ENCODE data around the gene DTNA. TPM values are rescaled to one million over a fixed set of nuclear protein-coding genes. Genes with fewer than 3 reads are reported as not detected.

The DTNA gene
- total RNA-seq, 1 donor from 2014 or later, result 21.8 TPM

DNA sequence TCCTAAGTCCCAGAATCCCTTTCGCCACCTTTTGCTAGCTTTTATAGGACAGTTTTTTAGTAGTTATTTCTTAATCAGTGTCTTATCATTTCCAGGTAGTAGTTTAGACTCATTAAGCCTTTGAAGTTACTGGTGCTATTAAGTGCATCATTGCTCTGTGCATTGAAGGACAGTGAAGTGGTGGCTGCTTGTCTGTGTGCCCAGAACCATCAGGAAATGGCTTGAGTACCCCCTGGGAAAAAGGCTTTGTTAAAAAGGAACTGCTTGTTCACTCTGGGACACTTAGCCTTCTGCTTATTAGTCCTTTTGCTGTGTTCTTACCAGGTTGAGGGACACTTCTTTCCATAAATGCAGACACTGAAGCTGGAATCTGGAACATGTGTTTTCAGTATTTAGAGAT lies 30.0 kb downstream of the DTNA start:
- no peak for TF ChIP-seq CTCF (IDR thresholded peaks at IDR 0.05)
- intact Hi-C loops (cut with DNase I), result no loop called here
- Histone ChIP-seq H3K27me3 (no peaks in the 10 kb centered on the region), H3K27ac (no peak overlapping the region), H3K9me3 (no peaks in the 10 kb centered on the region), H3K4me1 (no peaks in the 10 kb centered on the region), H3K4me3 (no peak overlapping the region), H3K36me3 (no peaks in the 10 kb centered on the region)
- DNase-seq (no peak), ATAC-seq (no peak)

- Histone ChIP-seq H3K4me3 (no peak overlapping the region), H3K27ac (no peak overlapping the region), H3K36me3 (no peaks in the 10 kb centered on the region), H3K9me3 (no peaks in the 10 kb centered on the region), H3K4me1 (no peaks in the 10 kb centered on the region), H3K27me3 (no peaks in the 10 kb centered on the region)
- intact Hi-C loops (cut with DNase I), result no loop called here
- no peak for ATAC-seq
- no peak for DNase-seq
- TF ChIP-seq CTCF (IDR thresholded peaks at IDR 0.05), result no peak
These were observed 30.6 kb downstream of the DTNA start for GRCh38 chr18:34740724-34741123.

- TF ChIP-seq CTCF (IDR thresholded peaks at IDR 0.05), result no peak
- Histone ChIP-seq H3K4me3 (no peak overlapping the region), H3K4me1 (no peaks in the 10 kb centered on the region), H3K27ac (no peak overlapping the region), H3K27me3 (no peaks in the 10 kb centered on the region), H3K9me3 (no peaks in the 10 kb centered on the region), H3K36me3 (no peaks in the 10 kb centered on the region)
- intact Hi-C loops (cut with DNase I), result no loop called here
- DNase-seq (no peak), ATAC-seq (no peak)
These were observed 31.3 kb downstream of the DTNA start for GRCh38 chr18:34741401-34741800.

DNA sequence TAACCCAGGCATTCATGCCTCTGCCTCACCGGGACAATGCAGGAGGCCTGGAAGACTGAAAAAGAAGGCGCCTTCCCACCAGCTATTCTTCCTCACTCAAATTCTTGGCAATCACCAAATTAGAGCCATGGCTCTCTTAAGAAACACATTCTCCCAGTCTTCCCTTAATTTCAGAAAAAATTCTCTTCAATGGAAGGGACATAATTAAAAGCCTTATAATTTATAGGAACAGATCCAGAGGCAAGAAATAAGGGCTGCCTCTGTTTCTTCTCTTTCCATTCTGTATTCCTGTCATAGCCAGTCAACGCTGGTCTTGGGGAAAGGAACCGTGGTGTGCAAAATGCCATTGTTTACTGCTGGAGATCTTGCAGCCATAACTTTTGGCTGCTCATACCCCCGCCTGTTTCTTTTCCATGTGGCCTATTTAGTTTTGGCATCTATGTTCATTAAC lies 32.8 kb downstream of the DTNA start:
- H3K27me3 ChIP-seq, result no peaks in the 10 kb centered on the region
- DNase-seq (no peak), ATAC-seq (no peak)
- no peak for TF ChIP-seq CTCF (IDR thresholded peaks at IDR 0.05)
- H3K9me3 ChIP-seq, result no peaks in the 10 kb centered on the region
- H3K4me3 ChIP-seq, result no peak overlapping the region
- intact Hi-C loops (cut with DNase I), result no loop called here
- no peak overlapping the region for H3K27ac ChIP-seq
- no peaks in the 10 kb centered on the region for H3K4me1 ChIP-seq
- no peaks in the 10 kb centered on the region for H3K36me3 ChIP-seq

DNA sequence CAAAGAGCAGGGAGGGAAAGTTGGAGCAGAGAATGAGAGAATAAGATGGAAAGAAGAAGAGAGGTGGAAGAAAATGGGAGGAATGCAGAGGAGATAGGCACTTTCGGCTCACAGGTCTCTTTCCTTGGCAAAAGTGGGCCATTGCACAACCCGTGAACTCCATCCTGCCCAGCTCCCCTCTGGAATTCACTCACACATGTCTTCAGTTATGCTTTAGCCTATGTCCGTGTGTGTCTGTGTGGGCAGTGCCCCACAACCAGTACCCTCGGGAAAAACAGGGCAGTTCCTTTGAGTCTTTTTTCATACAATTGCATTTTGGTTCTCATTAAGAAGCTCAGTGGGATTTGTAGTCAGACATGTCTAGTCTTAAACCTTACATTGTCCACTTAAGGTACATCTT lies 34.5 kb downstream of the DTNA start:
- no peak for DNase-seq
- no peak for TF ChIP-seq CTCF (IDR thresholded peaks at IDR 0.05)
- no peak overlapping the region for H3K4me3 ChIP-seq
- no peak overlapping the region for H3K27ac ChIP-seq
- H3K4me1 ChIP-seq, result no peaks in the 10 kb centered on the region
- no peak for ATAC-seq
- no peaks in the 10 kb centered on the region for H3K9me3 ChIP-seq
- H3K36me3 ChIP-seq, result no peaks in the 10 kb centered on the region
- intact Hi-C loops (cut with DNase I), result no loop called here
- H3K27me3 ChIP-seq, result no peaks in the 10 kb centered on the region

DNA sequence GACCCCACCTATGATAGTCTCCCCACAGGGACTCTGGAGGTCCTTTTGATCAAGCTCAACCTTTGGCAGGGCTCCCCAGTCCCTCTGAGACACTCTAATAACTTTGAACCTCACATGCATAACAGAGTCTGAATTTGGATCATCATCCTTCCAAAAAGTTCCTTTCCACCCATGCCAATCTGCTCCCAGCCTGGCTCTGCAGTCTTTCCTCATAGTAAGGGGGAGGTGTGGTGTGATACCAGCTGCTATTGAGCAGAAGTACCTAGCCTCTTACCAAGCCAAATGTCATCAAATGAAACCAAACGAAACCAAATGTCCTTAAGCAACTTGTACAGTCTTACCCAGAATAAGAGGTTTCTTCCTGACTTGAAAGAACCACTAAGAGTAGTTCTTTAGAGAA lies 36.5 kb downstream of the DTNA start:
- TF ChIP-seq CTCF (IDR thresholded peaks at IDR 0.05), result no peak
- ATAC-seq, result no peak

More for the DNA sequence above, 36.5 kb downstream of the DTNA start:
- no peaks in the 10 kb centered on the region for H3K9me3 ChIP-seq
- intact Hi-C loops (cut with DNase I), result no loop called here
- no peak for DNase-seq
- H3K36me3 ChIP-seq, result no peaks in the 10 kb centered on the region
- H3K4me1 ChIP-seq, result no peaks in the 10 kb centered on the region
- no peaks in the 10 kb centered on the region for H3K27me3 ChIP-seq
- H3K4me3 ChIP-seq, result no peak overlapping the region
- H3K27ac ChIP-seq, result no peak overlapping the region

Measured in upper lobe of right lung (tissue), 1 donor.